GM19099 (cell line): ENCODE measurements around the gene MYLK.

Experiments
- POLR2A ChIP-seq: IDR thresholded peaks from 3 replicates; pipeline ENCODE4 v1.6.1; 2011; ENCODE audit warnings: low read depth; ENCODE audit not compliant: insufficient read length; ENCODE audit errors: extremely low read depth

MYLK gene

DNA sequence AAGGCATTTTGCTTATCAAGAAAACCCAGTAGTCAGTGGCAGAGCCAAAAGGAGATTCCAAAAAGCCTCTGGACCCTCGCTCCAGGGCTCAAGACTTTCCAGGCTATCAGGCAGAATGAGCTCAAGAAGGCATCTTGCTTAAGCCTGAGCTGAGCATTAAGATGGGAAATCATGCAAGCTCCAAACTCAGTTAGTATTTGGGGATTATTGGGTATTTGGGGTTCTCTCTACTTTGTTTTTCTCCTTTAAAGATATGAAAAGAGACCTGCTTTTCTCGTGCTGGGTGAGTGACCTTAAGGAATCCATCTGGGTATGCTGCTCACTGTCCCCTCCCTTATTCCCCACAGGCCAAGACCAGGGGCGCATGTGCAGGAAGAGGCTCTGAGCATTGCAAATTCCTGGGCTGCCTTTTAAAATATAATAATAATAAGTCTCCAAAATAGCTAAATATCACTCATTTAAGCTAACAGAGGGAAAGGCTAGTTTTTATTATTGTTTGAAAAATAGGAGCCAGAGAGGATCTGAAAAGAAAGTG lies 223.9 kb downstream of the MYLK start:
- no peak for TF ChIP-seq POLR2A

DNA sequence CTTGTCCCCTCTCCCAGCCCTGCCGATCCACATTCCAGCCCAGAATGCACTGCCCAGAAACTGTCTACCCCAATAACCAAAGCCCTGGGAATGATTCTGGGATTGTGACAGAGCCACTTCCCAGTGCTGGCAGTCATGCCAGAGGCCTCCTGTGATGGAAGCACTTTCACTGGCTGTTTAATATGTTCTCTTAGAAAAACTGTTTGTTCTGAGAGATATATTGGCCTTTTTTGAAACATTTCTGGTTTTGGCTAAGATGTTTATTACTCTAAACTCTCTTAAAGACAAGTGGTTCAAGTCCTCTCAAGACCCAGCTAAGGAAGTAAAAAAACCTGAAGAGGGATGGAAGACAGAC lies 225.3 kb downstream of the MYLK start:
- no peak for TF ChIP-seq POLR2A

DNA sequence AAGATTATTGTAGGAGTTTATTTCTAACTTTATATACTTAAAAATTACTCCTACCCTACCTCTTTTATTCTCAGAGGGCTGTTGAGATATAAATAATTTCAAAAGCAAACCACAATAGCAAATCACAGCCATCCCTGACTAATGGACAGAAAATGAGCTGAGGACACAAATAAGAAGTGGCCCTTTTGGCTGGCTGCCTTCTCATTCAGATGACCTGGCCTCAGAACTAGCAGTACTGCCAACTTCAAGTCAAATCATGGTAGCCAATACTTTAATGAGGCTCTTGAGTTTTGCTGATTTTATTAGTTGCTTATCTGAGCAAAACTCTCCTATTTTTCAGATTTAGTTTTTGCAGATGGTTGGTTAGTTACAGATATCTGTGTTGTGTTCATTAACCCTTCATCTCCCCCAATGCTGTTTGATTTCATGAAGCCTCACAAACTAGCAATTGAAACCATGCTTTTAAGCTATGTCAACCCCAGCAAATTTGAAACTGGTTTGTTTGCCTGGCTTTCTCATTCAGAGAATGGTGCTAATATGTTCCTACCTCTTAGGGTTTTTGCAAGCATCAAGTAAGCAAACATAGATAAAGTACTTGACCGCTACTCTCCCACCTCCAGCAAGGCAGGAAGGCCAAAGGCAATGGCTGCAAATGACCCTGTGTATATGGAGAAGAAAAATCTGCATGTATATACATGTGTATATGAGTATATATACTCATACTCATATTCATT lies 225.8 kb downstream of the MYLK start:
- TF ChIP-seq POLR2A, result no peak

DNA sequence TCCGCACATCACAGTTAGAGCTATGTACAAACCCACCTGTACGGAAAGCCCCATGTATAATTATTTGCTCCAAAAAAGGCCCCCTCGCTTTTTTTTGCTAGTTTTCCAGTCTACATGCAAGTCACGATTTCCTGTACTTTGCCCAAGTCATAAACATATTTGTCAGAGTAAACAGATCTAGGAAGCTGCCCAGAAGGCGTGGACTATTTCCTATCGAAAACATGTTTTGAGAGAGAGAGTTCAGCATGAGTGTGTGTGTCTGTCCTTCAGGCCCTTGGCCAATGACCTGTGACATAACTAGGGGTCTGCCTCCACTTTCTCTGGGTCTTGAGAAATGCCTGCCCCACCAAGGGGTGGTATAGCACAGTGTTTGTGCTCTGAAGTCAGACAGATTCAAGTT lies 226.6 kb downstream of the MYLK start:
- no peak for TF ChIP-seq POLR2A

DNA sequence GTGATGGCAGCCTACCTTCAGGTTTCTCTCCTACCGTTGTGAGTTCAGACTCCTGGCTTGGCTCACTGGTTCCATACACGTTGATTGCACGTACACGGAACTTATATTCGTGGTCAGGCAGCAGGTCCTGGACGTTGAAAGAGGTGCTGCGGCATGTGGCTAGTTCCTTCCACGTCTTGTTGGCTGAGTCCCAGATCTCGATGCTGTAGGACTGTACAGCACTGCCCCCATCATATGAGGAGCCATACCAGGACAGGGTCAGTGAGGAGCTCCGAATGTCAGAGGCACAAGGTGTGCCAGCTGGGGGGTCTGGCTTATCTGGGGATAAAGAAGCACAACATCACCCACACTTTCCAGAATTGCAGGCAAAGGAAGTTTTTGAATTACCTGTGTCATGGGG lies 227.0 kb downstream of the MYLK start:
- no peak for TF ChIP-seq POLR2A

DNA sequence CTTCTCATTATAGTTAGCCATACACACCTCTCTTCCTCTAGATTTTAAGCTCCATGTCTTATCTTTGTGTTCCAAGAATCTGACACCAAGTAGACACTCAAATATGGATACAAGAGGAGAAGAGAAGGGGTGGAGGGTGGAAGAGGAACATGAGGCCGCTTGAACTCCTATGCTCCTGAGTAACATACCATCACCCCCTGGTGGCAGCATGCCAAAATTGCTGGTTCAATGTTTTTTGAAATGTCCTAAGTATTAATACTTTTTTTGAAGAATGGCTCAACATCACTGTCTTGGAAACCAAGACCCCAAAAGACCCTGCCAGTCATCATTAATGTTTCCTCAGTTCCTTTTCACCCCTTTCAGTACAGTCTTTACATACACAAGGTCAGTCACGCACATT lies 227.4 kb downstream of the MYLK start:
- no peak for TF ChIP-seq POLR2A

DNA sequence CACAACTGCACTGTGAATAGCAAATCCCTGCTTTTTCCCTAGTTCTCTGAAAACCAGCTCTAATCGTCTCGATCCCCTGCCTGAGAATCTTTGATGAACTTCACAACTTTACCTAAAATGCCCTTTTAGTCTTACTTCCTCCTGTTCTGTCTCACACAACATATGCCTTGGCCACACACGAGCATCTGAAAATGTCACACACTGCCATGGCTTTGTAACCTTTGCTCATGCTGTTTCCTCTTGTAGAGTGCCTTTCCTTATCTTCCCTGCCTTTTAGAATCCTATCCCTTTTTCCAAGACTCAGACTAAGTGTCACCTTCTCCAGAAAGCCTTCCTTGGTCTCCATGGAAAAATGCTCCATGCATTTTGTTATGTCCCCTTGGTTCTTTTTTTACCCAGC lies 227.9 kb downstream of the MYLK start:
- no peak for TF ChIP-seq POLR2A

DNA sequence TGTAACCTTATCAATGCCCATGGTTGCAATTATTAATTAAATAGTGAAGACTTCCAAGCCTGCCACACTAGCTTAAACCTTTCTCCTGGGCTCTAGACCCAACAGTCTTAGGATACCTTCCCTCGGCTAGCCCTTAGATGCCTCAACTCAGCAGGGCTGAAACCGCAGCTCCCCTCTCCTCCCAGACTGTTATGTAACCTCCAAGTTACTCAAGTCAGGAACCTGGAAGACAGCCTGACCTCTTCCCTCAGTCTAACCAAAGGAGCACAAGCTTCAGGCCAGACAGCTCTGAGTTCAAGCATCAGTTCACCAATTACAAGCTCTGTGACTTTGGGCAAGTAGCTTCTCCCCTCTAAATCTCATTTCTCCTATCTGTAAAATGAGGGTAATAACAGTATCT lies 228.7 kb downstream of the MYLK start:
- TF ChIP-seq POLR2A, result no peak

DNA sequence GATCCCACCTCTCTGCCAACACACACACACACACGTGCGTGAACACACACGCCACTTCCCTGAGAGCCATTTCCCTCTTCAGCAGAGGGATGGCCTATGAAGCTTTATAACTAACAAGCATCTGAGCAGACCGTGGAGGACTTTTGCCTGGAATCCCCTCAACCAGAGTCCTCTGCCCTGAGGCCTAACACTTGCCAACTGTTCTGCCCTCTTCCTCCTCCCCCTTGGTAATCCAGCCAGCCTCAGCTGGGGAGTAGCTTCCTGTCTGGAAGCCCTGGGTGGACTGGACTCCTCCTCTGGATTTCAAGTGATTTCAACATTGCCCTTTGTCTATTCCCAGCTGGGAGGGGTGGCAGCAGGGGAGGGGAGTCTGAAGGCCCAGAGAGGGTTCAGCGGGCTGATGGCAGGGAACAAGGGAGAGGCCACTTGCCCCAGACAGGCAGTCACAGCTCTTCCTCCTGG lies 230.9 kb downstream of the MYLK start:
- TF ChIP-seq POLR2A, result no peak

DNA sequence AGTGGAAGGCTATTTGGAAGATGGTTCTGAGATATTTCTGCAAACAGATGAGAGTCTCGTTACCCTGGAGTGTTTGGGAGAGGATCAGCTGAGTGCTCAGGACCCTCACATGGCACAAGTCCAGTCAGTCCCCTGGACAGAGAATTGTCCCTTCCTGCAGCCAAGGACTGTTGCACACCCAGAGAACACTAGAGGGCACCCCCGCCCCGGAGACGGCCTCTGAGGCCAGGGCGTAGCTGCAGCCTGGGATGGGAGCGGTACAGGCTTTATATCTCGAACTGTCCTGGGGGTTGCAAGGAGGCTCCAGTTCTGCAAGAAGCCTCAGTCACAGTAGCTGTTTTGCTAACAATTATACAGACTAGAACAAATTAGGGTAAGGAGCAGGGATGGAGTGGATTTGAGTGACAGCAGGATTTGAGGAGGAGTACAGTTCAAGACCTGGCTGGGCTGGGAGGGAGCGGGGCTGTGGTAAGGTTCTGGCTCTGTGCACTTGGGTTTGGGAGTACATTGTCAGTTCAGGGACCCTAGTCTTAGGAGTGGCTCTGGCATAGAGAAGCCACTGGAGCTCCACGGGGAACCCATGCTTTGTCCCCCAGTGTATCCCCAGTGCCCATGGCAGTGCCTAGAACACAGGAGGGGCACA lies 231.7 kb downstream of the MYLK start:
- no peak for TF ChIP-seq POLR2A

DNA sequence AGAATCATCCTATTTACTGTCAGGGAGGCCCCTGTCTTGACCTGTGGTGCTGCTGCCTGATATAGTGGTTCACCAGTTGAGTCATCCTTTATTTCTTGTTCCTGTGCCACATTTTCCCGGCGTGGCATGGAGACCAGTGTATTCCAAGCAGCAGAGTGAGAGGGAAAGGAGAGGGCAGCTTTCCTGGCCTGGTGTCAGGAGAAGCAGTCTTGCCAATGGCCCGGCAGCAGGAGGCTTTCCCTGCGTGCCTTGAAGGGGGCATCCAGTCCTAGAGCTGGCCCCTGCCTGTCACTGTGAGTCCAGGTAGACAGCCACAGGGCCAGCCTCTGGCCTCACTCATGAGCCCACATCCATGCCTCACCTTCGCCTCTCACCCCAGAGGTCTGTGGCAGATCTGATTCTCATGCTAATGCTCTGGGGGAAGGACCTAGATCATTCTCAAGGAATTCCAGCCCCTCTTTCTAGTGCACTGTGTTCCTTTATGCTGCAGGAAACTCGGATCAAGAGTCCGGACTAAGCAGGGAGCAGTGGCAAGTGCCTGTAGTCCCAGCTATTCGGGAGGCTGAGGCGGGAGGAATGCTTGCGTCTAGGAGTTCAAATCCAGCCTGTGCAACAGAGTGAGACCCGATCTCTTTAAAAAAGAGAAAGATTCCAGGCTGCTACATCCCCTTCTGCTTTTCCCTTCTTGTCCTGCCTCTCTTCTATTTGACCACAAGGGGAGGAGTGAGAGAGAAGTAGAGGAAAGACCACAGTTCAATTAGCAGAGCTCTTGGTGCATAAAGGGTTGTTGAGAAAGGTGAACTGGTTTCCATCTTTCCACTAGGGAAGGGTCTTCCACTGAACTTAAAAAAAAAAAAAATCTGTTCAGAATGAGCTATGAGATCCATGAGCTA lies 232.4 kb downstream of the MYLK start:
- TF ChIP-seq POLR2A, result no peak

DNA sequence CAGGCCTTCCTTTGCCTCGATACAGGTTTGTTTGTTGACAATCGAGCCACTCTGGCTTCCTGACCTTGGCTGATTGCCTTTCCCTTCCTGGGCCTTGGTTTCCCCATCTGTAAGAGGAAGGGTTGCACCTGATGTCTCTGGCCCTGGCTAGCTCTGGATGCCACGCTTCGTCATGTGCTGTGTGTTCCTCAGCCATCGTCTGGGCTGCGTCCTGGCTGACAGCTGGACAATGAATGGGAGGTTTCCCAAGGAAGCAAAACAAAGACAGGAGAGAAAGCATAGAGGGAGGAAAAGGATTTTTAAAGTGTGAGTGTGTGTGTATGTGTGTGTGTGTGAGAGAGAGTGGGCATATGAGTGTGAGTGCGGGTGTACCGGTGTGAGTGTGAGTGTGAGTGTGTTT lies 234.0 kb downstream of the MYLK start:
- TF ChIP-seq POLR2A, result no peak

DNA sequence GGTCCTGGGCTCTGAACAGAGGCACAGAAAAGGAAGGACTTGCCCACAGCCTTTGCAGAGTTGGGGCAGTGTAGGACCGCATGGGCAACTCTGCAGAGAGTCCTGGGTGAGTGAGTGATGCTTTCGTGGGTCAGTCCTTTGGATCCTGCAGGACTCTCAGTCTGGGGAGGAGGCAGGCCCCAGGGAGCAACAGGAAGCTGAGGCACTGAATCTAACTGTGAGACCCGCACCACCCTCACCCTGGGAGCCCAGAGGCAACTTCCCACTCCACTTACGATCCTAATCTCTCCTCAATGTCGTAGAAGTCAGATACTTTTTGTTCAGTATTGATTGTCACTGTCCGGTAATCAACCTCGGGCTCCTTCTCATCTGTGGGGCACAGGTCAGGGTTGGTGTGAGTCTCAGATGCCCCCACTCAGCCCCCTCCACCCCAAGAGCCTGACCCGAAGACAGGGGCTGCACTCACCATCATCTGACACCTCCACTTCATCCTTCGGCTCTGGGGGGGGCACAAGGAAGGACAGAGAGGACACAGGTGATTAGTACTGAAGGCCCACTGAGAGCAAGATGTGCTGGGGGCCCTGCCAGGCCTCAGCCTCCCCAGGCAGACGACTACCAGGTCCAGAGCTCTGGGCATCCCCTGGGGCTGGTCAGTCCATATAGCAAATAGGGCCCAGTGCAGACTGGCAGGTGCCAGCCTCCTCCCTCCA lies 235.3 kb downstream of the MYLK start:
- TF ChIP-seq POLR2A, result no peak

DNA sequence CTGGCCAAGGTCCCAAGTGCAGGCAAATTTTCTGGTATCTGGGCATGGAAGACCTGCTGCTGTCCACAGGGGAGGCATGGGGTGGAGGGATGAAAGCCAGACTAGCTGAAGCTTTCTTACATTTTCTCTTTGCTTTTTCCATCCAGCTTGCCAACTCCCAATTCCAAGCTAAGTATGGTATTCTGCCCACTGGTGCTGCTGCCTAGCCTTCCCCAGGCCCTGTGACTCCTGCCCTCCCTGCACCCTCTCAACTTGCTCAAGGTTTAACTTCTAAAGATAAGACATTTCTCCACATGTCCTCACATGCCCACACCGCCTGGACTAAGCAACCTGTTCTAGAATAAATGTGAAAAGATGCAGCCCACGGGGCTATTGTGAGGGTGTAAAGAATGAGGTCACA lies 239.8 kb downstream of the MYLK start:
- no peak for TF ChIP-seq POLR2A

DNA sequence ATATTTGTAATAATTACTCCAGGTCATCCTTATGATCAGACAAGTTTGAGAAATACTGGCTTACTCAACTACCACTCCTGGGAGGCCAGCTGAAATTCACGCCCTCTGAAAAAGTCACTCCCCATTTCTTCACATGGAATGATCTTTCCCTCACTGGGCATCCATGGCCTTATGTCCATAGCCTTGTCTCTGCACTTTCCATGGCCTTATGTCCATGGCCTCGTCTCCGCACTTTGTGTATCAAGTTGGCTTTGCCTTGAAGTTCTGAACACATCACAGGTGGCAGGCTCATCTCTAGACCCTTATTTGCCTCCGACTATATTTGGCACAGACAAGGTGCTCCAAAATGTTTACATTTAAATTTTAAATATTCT lies 241.2 kb downstream of the MYLK start:
- TF ChIP-seq POLR2A, result no peak
